DND-41 (cell line): ENCODE measurements around the gene RASL10A.

ENCODE experiments used
- CTCF ChIP-seq: IDR thresholded peaks from 2 replicates; pipeline ENCODE4 v1.5.1; 2012; ENCODE audit warnings: borderline replicate concordance, low read length, moderate library complexity, mild to moderate bottlenecking; ENCODE audit not compliant: poor library complexity, severe bottlenecking; ENCODE audit errors: extremely low read depth
- EZH2 ChIP-seq: IDR thresholded peaks from 3 replicates; pipeline ENCODE4 v1.6.1; 2012; ENCODE audit warnings: borderline replicate concordance, low read depth, mild to moderate bottlenecking, moderate library complexity, low read length, inconsistent platforms; ENCODE audit not compliant: severe bottlenecking

GRCh38 chr22:29327089-29327764, 11.7 kb upstream of the RASL10A start:
- no peak for TF ChIP-seq CTCF
- TF ChIP-seq EZH2 = no peak
